Measurements from ENCODE around the gene FAM120A. TPM values are rescaled to one million over a fixed set of nuclear protein-coding genes. Genes with fewer than 3 reads are reported as not detected.
A peak's percentile ranks its signal among the peaks of the same experiment; 100 is the strongest.

The FAM120A gene
- total RNA-seq, 2 donors from 2014 or later, result 38.3 to 46.1 TPM

DNA sequence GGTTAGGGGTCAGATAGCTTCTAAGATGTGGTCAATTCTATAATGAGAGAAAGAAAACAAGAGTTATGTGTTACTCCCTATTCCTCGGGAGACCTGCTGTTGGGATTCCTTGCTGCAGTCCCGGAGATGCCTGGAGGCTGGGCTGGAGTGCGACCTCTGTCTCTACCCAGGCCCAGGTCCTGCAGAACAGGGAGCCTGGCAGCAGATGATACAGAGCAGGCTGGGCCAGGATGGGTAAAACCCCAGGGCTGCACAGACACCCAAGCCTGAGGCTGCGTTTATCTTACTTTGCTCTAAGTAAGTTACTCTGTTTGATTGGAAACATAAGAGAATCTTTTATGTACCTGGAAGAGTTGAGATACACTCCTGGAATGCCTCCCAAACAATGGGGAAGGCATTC is 28.8 kb downstream of the FAM120A start:
- Mint-ChIP-seq H3K27me3 (ENCODE audit: insufficient read depth) (no peaks in the 10 kb centered on the region), H3K36me3 (ENCODE audit: low read depth) (peaks cover 36% of the 10 kb centered on the region), H3K27ac (no peak overlapping the region), H3K4me1 (peaks cover 14% of the 10 kb centered on the region), H3K9me3 (no peaks in the 10 kb centered on the region), H3K4me3 (no peak overlapping the region)
- TF ChIP-seq CTCF (conservative IDR thresholded peaks at IDR 0.05), result no peak
- Histone ChIP-seq H3K27me3 (ENCODE audit: control insufficient read depth, insufficient read depth, low read length, poor library complexity, severe bottlenecking) (no peaks in the 10 kb centered on the region), H3K9ac (ENCODE audit: extremely low read depth, low read length, poor library complexity, severe bottlenecking) (no peak overlapping the region), H3K4me1 (ENCODE audit: control insufficient read depth, insufficient read depth, low read length) (no peaks in the 10 kb centered on the region), H3K4me3 (ENCODE audit: low read length) (no peak overlapping the region), H3K36me3 (ENCODE audit: control insufficient read depth, insufficient read depth, low read length) (peaks cover 57% of the 10 kb centered on the region), H3K9me3 (ENCODE audit: control insufficient read depth, low read length) (no peaks in the 10 kb centered on the region), H3K27ac (ENCODE audit: low read depth, low read length) (no peak overlapping the region)
- WGBS, 2 experiments (ENCODE audit: insufficient coverage in 1 of 2, insufficient read length in 1 of 2), result 83 to 92% methylated on average over 4 of the region's 4 CpGs
- peak; percentile 57 for DNase-seq

DNA sequence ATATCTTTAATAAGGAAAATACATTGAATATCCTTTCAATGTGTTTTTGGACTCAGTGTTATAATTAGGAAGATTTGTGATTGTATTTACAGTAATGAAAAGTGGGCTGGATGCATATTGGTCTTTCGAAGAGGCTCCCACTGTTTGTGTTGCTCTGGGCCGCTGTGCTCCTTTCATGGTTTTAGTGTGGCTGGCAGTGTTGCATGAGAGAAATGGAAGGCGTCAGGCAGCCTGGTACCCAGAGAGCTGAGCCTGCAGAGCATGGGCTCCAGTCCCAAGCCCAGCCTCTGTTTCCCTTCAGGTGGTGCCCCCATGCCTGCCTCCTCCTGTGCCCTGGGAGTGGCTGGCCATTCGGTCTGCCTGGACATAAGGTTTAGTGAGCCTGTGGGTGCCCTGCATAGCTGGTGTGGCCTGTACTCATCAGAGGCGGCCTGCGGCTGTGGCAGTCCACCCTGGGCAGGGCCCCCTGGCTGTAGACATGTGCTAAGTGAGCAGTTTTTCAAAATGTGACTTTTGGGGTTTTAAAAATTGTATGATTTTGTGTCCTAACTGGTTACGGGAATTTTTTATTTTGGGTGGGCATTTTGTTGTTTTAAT is 29.3 kb downstream of the FAM120A start:
- H3K27me3 Mint-ChIP-seq (ENCODE audit: insufficient read depth), result no peaks in the 10 kb centered on the region
- 92 to 95% methylated on average over 2 to 7 of the region's 7 CpGs for WGBS, 2 experiments (ENCODE audit: insufficient coverage in 1 of 2, insufficient read length in 1 of 2)
- no peak overlapping the region for H3K4me3 ChIP-seq (ENCODE audit: low read length)
- H3K4me3 Mint-ChIP-seq, result no peak overlapping the region
- no peak overlapping the region for H3K9ac ChIP-seq (ENCODE audit: extremely low read depth, low read length, poor library complexity, severe bottlenecking)
- H3K27ac ChIP-seq (ENCODE audit: low read depth, low read length), result no peak overlapping the region
- H3K9me3 Mint-ChIP-seq, result no peaks in the 10 kb centered on the region
- H3K4me1 ChIP-seq (ENCODE audit: control insufficient read depth, insufficient read depth, low read length), result no peaks in the 10 kb centered on the region
- DNase-seq, result peak; percentile 54
- H3K36me3 Mint-ChIP-seq (ENCODE audit: low read depth), result peaks cover 34% of the 10 kb centered on the region
- H3K27ac Mint-ChIP-seq, result peak overlapping the region; percentile 37
- H3K9me3 ChIP-seq (ENCODE audit: control insufficient read depth, low read length), result no peaks in the 10 kb centered on the region
- no peaks in the 10 kb centered on the region for H3K27me3 ChIP-seq (ENCODE audit: control insufficient read depth, insufficient read depth, low read length, poor library complexity, severe bottlenecking)
- peaks cover 56% of the 10 kb centered on the region for H3K36me3 ChIP-seq (ENCODE audit: control insufficient read depth, insufficient read depth, low read length)
- peaks cover 11% of the 10 kb centered on the region for H3K4me1 Mint-ChIP-seq
- peak; percentile 62 for TF ChIP-seq CTCF (conservative IDR thresholded peaks at IDR 0.05)

DNA sequence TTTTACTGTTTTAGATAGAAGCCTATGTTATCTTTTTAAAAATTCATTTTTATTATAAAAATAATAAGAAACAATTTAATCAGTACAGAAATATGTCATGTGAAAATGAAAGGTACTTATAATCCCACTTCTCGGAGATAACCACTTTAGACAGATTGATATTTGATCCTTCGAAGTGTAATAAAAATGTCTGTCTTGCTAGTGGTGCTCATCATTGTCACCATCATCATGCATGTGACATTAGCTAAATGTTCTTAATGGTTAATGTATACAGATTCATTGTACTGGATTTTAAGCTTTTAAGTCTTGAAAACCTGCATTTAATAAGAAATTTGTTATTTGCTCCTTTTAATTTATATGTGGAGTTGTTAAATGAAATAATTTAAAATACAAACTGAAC is 32.0 kb downstream of the FAM120A start:
- no peak overlapping the region for H3K27ac Mint-ChIP-seq
- no peak overlapping the region for H3K27ac ChIP-seq (ENCODE audit: low read depth, low read length)
- no peaks in the 10 kb centered on the region for H3K9me3 ChIP-seq (ENCODE audit: control insufficient read depth, low read length)
- TF ChIP-seq CTCF (conservative IDR thresholded peaks at IDR 0.05), result no peak
- H3K4me3 Mint-ChIP-seq, result no peak overlapping the region
- no peaks in the 10 kb centered on the region for H3K27me3 Mint-ChIP-seq (ENCODE audit: insufficient read depth)
- H3K27me3 ChIP-seq (ENCODE audit: control insufficient read depth, insufficient read depth, low read length, poor library complexity, severe bottlenecking), result no peaks in the 10 kb centered on the region
- peaks cover 44% of the 10 kb centered on the region for H3K36me3 Mint-ChIP-seq (ENCODE audit: low read depth)
- no peaks in the 10 kb centered on the region for H3K9me3 Mint-ChIP-seq
- 100% methylated on average over 1 to 2 of the region's 2 CpGs for WGBS, 2 experiments (ENCODE audit: insufficient coverage in 1 of 2, insufficient read length in 1 of 2)
- peaks cover 11% of the 10 kb centered on the region for H3K4me1 Mint-ChIP-seq
- no peak overlapping the region for H3K9ac ChIP-seq (ENCODE audit: extremely low read depth, low read length, poor library complexity, severe bottlenecking)
- H3K4me1 ChIP-seq (ENCODE audit: control insufficient read depth, insufficient read depth, low read length), result no peaks in the 10 kb centered on the region
- peaks cover 48% of the 10 kb centered on the region for H3K36me3 ChIP-seq (ENCODE audit: control insufficient read depth, insufficient read depth, low read length)
- H3K4me3 ChIP-seq (ENCODE audit: low read length), result no peak overlapping the region
- no peak for DNase-seq

All from endodermal cell (in vitro differentiated cells).